MM.1S (cell line): ENCODE results near the gene UNC5C.

Experiments used
- EZH2 ChIP-seq: fragments of 300-600 bp; sonication (generic); optimal IDR thresholded peaks from 2 replicates; pipeline ENCODE3; 2017; ENCODE audit warnings: low read depth, mild to moderate bottlenecking, antibody characterized with exemption, low read length, mixed read lengths
- EZH2phosphoT487 ChIP-seq: fragments of 300-600 bp; sonication (generic); IDR thresholded peaks from 2 replicates; pipeline ENCODE4 v1.6.1; 2018; ENCODE audit warnings: antibody characterized with exemption, low read length
- TF ChIP-seq, protein P1 (sequence below): fragments of 300-600 bp; sonication (generic); IDR thresholded peaks from 2 replicates; pipeline ENCODE4 v1.5.1; 2016; ENCODE audit warnings: antibody characterized with exemption, low read length, mixed read lengths

DNA sequence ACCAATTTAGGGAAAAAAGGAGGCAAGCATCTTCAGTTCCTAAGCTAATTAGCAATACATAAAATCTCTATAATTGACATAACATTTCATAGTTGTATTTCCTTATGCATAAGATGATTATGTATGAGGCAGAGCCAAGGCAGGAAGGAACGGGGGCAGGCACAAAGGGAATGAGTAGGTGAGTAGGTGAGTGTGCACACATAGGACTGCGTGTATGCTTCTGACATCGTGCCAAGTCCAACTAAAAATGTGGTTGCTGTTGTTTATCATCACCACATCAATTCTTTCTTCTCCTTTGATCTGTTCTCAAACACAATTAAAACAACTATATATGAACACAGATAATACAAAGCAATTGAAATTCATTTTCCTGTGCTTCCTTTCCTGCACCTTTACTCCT, 131.2 kb downstream of the UNC5C start:
- TF ChIP-seq EZH2 (no peak), EZH2phosphoT487 (no peak)
- TF ChIP-seq, protein P1, sequence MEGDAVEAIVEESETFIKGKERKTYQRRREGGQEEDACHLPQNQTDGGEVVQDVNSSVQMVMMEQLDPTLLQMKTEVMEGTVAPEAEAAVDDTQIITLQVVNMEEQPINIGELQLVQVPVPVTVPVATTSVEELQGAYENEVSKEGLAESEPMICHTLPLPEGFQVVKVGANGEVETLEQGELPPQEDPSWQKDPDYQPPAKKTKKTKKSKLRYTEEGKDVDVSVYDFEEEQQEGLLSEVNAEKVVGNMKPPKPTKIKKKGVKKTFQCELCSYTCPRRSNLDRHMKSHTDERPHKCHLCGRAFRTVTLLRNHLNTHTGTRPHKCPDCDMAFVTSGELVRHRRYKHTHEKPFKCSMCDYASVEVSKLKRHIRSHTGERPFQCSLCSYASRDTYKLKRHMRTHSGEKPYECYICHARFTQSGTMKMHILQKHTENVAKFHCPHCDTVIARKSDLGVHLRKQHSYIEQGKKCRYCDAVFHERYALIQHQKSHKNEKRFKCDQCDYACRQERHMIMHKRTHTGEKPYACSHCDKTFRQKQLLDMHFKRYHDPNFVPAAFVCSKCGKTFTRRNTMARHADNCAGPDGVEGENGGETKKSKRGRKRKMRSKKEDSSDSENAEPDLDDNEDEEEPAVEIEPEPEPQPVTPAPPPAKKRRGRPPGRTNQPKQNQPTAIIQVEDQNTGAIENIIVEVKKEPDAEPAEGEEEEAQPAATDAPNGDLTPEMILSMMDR, result no peak
